GM12878 (cell line): ENCODE measurements around the gene MTF2. TPM values are rescaled to one million over a fixed set of nuclear protein-coding genes. Genes with fewer than 3 reads are reported as not detected.

ENCODE experiments used
- ATAC-seq: fragments of 200-7000 bp; cut with Tn5 transposase; 3 replicates; pipeline ENCODE4 v1.9.1; 2020; ENCODE audit warnings: mild to moderate bottlenecking, moderate library complexity
- BruUV-seq: library from RNA; stranded (reverse); fragments of 400-500 nt; replicated peaks from 2 replicates; lab custom pipeline; 2021; lab: Mats Ljungman, UMichigan
- CTCF ChIA-PET: fragments of 300-600 bp; sonication (Branson Sonifier 250); formaldehyde crosslinking; extraction: SDS; loops from one replicate; lab custom pipeline; 2021; ENCODE audit warnings: inconsistent platforms; lab: Yijun Ruan, JAX
- POLR2A ChIA-PET: fragments of 350-600 bp; formaldehyde crosslinking; extraction: SDS; loops from one replicate; lab custom pipeline; 2021; ENCODE audit warnings: inconsistent platforms; lab: Charles Lee
- RAD21 ChIA-PET: fragments of 300-600 bp; sonication (Branson Sonifier 250); formaldehyde crosslinking; loops from one replicate; lab custom pipeline; 2023; ENCODE audit warnings: antibody characterized with exemption; ENCODE audit not compliant: unreplicated experiment; lab: Charles Lee
- SMC1A ChIA-PET: fragments of 300-600 bp; sonication (Branson Sonifier 250); formaldehyde crosslinking; loops from one replicate; lab custom pipeline; 2023; ENCODE audit not compliant: unreplicated experiment, uncharacterized antibody; lab: Charles Lee
- DNase-seq: peaks from one replicate; pipeline ENCODE4 v3.0.0-alpha.2; 2011; ENCODE audit warnings: low read depth, low spot score
- FAIRE-seq: peaks from 3 replicates; lab custom pipeline; 2011; peaks lifted over from hg19 to GRCh38; lab: Jason Lieb, UNC
- H2AFZ ChIP-seq: 2 replicates; pipeline ENCODE4 v1.6.0; 2011; ENCODE audit warnings: low read depth, low read length, control low read depth; ENCODE audit not compliant: control insufficient read depth
- H3K27ac ChIP-seq: 2 replicates; pipeline ENCODE4 v1.5.1; 2011; ENCODE audit warnings: control low read depth; ENCODE audit not compliant: control insufficient read depth, insufficient read depth
- H3K27me3 ChIP-seq, 2 experiments: replicated peaks in 1 of 2; 2 replicates each; pipeline versions ENCODE4 v1.6.0 to v1.6.1; 2011; ENCODE audit warnings: low read length in 1 of 2; ENCODE audit not compliant: control insufficient read depth in 2 of 2, insufficient read depth in 2 of 2
- H3K36me3 ChIP-seq, 2 experiments: 2 replicates each; pipeline ENCODE4 v1.5.1; 2011; ENCODE audit warnings: low read length in 1 of 2; ENCODE audit not compliant: control insufficient read depth in 2 of 2, insufficient read depth in 2 of 2
- H3K4me1 ChIP-seq: 2 replicates; pipeline ENCODE4 v1.6.1; 2011; ENCODE audit warnings: mild to moderate bottlenecking, low read length, moderate library complexity, mixed read lengths; ENCODE audit not compliant: control insufficient read depth, insufficient read depth
- H3K4me2 ChIP-seq: 2 replicates; pipeline ENCODE4 v1.6.0; 2011; ENCODE audit warnings: control low read depth; ENCODE audit not compliant: control insufficient read depth, insufficient read depth
- H3K4me3 ChIP-seq: fragments of 200-600 bp; sonication (generic); 2 replicates; pipeline ENCODE4 v1.5.1; 2016
- H3K79me2 ChIP-seq: 2 replicates; pipeline ENCODE4 v1.6.0; 2011; ENCODE audit warnings: low read length; ENCODE audit not compliant: control insufficient read depth, insufficient read depth
- H3K9ac ChIP-seq: 2 replicates; pipeline ENCODE4 v1.8.0; 2011; ENCODE audit warnings: low read length, control low read depth, mixed read lengths; ENCODE audit not compliant: control insufficient read depth, insufficient read depth
- H3K9me3 ChIP-seq: replicated peaks from 3 replicates; pipeline ENCODE4 v1.5.1; 2011; ENCODE audit warnings: mild to moderate bottlenecking, low read length; ENCODE audit not compliant: control insufficient read depth, insufficient read depth
- H4K20me1 ChIP-seq: 2 replicates; pipeline ENCODE4 v1.6.0; 2011; ENCODE audit not compliant: control insufficient read depth, insufficient read depth
- EZH2 ChIP-seq: IDR thresholded peaks from 2 replicates; pipeline ENCODE4 v1.6.1; 2012; ENCODE audit warnings: low read depth, mild to moderate bottlenecking, control low read depth, inconsistent platforms, low read length, borderline replicate concordance; ENCODE audit not compliant: control insufficient read depth
- HDGF ChIP-seq: fragments of 450-650 bp; IDR thresholded peaks from 2 replicates; pipeline ENCODE4 v1.6.1; 2016; ENCODE audit warnings: antibody characterized with exemption
- MYC ChIP-seq: IDR thresholded peaks from 2 replicates; pipeline ENCODE4 v1.6.1; 2011; ENCODE audit warnings: mild to moderate bottlenecking, low read length, moderate library complexity, inconsistent platforms; ENCODE audit not compliant: insufficient read depth, insufficient replicate concordance, insufficient read length, severe bottlenecking
- NR2F1 ChIP-seq: fragments of 450-650 bp; conservative IDR thresholded peaks from 2 replicates; pipeline ENCODE4 v1.6.1; 2017; ENCODE audit warnings: mild to moderate bottlenecking
- SIX5 ChIP-seq: IDR thresholded peaks from 2 replicates; pipeline ENCODE4 v1.6.1; 2011; ENCODE audit warnings: mild to moderate bottlenecking, low read depth, low read length, moderate library complexity; ENCODE audit not compliant: severe bottlenecking
- SMAD5 ChIP-seq: IDR thresholded peaks from 2 replicates; pipeline ENCODE4 v1.6.1; 2016; ENCODE audit warnings: antibody characterized with exemption, low read depth
- SREBF1 ChIP-seq: IDR thresholded peaks from 2 replicates; pipeline ENCODE4 v1.6.1; 2012; ENCODE audit warnings: mild to moderate bottlenecking, low read length
- TCF12 ChIP-seq: IDR thresholded peaks from 2 replicates; pipeline ENCODE4 v1.6.1; 2011; ENCODE audit warnings: low read depth, mild to moderate bottlenecking, low read length
- ZNF24 ChIP-seq: fragments of 450-650 bp; IDR thresholded peaks from 2 replicates; pipeline ENCODE4 v1.6.1; 2017; ENCODE audit warnings: antibody characterized with exemption, mild to moderate bottlenecking
- WGBS: methylation state at CpG from one replicate; pipeline ENCODE4 v1.1.6; 2016; ENCODE audit warnings: low lambda C conversion rate; ENCODE audit not compliant: insufficient replicate concordance, insufficient coverage; ENCODE audit errors: missing lambda C conversion rate; 5-methylcytosine and 5-hydroxymethylcytosine counted together
- in situ Hi-C: fragments of 300-500 bp; cut with MboI; formaldehyde crosslinking; loops from 9 replicates; pipeline ENCODE4 v1.14.3; 2018; ENCODE audit warnings: mixed read lengths
- intact Hi-C: fragments of 100-400 bp; cut with micrococcal nuclease; formaldehyde crosslinking; loops from one replicate; pipeline ENCODE4 v1.14.2; 2022; ENCODE audit not compliant: unreplicated experiment
- polyA plus RNA-seq, 11 experiments: library from polyadenylated mRNA; depleted of rRNA in 4 of 11; unstranded in 6 of 11; stranded (reverse) in 5 of 11; fragments of >200 nt; fragmentation: Nextera tagmentation in 4 of 11; fragmentation: Illumina TruSeq in 1 of 11; extraction: Ambion mirVana in 4 of 11; extraction: Trizol in 1 of 11; gene quantifications; 1 replicate in 1 of 11; 2 replicates in 10 of 11; pipeline versions ENCODE4 v1.2.1 to v1.2.3, GENCODE V29; 2011 to 2016; ENCODE audit warnings: inconsistent platforms in 2 of 11, missing spikeins in 2 of 11, low read depth in 1 of 11
- total RNA-seq, 4 experiments: library from RNA; depleted of rRNA in 3 of 4; stranded (reverse); fragments of >200 nt in 3 of 4; fragmentation: Illumina TruSeq in 1 of 4; extraction: Trizol in 1 of 4; gene quantifications; 2 replicates each; pipeline versions ENCODE4 v1.2.1 to v1.2.3, GENCODE V29; 2013 to 2021
- TF ChIP-seq, protein P1 (sequence below): IDR thresholded peaks from 2 replicates; pipeline ENCODE4 v1.6.1; 2012; ENCODE audit warnings: low read depth, low read length, improper control_type of control experiment
- TF ChIP-seq, protein P2 (sequence below): fragments of 450-650 bp; IDR thresholded peaks from 2 replicates; pipeline ENCODE4 v1.6.1; 2017; ENCODE audit warnings: mild to moderate bottlenecking, moderate library complexity
- TF ChIP-seq, protein P3 (sequence below): fragments of 150-350 bp; IDR thresholded peaks from 2 replicates; pipeline ENCODE4 v1.6.1; 2016; ENCODE audit warnings: low read depth, low read length

MTF2 gene
- total and polyA plus RNA-seq, 10 of the 15 experiments (the other 5 are each of a cell fraction or from before 2014, with no cell fraction given), result 22.6 to 74.9 (median 42.8) TPM

DNA sequence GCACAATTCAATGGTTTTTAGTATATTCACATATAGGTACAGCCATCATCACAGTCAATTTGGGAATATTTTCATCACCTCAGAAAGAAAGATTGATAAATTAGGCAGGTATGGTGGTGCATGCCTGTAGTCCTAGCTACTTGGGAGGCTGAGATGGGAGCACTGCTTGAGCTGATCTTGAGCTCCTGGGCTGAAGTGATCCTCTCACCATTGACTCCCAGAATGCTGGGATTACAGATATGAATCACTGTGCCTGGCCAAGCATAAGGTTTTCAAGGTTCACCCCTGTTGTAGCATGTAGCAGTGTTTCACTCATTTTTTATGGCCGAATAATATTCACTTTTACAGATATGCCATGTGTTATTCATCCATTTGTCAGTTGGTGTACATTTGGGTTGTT lies 44.7 kb upstream of the MTF2 start:
- FAIRE-seq (no peak), ATAC-seq (no peak), DNase-seq (no peak)
- Histone ChIP-seq H3K9me3 (no peaks in the 10 kb centered on the region), H3K4me3 (no peak overlapping the region), H3K36me3 (no peaks in the 10 kb centered on the region), H3K27me3 (no peaks in the 10 kb centered on the region), H3K79me2 (no peaks in the 10 kb centered on the region), H3K27ac (no peak overlapping the region), H3K4me2 (no peak overlapping the region), H4K20me1 (no peaks in the 10 kb centered on the region), H3K9ac (no peak overlapping the region), H3K4me1 (peaks cover 25% of the 10 kb centered on the region), H2AFZ (no peak overlapping the region)
- ChIA-PET CTCF (interaction anchor here (1.0 to 22.9 kb wide), 10 partner anchors 8 to 202 kb away, joined by 3 to 445 read pairs (median 5); no protein-coding TSS in a partner anchor), SMC1A (interaction anchor here (0.6 to 3.3 kb wide), 14 partner anchors 8 to 175 kb away, joined by 3 to 21 read pairs (median 4); no protein-coding TSS in a partner anchor), RAD21 (interaction anchor here (0.6 to 2.2 kb wide), 10 partner anchors 9 to 84 kb away, joined by 3 to 9 read pairs (median 5); partner anchors contain the start of gene MTF2), POLR2A (interaction anchor here (0.6 to 1.8 kb wide), 4 partner anchors 8 to 167 kb away, joined by 3 to 5 read pairs (median 4); no protein-coding TSS in a partner anchor)
- intact Hi-C loops (no loop called here), in situ Hi-C loops (no loop called here)
- 92% methylated on average over 1 of the region's 1 CpG for WGBS
- TF ChIP-seq, protein P1, sequence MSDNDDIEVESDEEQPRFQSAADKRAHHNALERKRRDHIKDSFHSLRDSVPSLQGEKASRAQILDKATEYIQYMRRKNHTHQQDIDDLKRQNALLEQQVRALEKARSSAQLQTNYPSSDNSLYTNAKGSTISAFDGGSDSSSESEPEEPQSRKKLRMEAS, result no peak
- TF ChIP-seq SMAD5 (no peak), SIX5 (no peak), HDGF (no peak), EZH2 (no peak), TCF12 (no peak), NR2F1 (no peak), SREBF1 (no peak), MYC (no peak), ZNF24 (no peak)
- TF ChIP-seq, protein P2, sequence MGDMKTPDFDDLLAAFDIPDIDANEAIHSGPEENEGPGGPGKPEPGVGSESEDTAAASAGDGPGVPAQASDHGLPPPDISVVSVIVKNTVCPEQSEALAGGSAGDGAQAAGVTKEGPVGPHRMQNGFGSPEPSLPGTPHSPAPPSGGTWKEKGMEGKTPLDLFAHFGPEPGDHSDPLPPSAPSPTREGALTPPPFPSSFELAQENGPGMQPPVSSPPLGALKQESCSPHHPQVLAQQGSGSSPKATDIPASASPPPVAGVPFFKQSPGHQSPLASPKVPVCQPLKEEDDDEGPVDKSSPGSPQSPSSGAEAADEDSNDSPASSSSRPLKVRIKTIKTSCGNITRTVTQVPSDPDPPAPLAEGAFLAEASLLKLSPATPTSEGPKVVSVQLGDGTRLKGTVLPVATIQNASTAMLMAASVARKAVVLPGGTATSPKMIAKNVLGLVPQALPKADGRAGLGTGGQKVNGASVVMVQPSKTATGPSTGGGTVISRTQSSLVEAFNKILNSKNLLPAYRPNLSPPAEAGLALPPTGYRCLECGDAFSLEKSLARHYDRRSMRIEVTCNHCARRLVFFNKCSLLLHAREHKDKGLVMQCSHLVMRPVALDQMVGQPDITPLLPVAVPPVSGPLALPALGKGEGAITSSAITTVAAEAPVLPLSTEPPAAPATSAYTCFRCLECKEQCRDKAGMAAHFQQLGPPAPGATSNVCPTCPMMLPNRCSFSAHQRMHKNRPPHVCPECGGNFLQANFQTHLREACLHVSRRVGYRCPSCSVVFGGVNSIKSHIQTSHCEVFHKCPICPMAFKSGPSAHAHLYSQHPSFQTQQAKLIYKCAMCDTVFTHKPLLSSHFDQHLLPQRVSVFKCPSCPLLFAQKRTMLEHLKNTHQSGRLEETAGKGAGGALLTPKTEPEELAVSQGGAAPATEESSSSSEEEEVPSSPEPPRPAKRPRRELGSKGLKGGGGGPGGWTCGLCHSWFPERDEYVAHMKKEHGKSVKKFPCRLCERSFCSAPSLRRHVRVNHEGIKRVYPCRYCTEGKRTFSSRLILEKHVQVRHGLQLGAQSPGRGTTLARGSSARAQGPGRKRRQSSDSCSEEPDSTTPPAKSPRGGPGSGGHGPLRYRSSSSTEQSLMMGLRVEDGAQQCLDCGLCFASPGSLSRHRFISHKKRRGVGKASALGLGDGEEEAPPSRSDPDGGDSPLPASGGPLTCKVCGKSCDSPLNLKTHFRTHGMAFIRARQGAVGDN, result no peak
- TF ChIP-seq, protein P3, sequence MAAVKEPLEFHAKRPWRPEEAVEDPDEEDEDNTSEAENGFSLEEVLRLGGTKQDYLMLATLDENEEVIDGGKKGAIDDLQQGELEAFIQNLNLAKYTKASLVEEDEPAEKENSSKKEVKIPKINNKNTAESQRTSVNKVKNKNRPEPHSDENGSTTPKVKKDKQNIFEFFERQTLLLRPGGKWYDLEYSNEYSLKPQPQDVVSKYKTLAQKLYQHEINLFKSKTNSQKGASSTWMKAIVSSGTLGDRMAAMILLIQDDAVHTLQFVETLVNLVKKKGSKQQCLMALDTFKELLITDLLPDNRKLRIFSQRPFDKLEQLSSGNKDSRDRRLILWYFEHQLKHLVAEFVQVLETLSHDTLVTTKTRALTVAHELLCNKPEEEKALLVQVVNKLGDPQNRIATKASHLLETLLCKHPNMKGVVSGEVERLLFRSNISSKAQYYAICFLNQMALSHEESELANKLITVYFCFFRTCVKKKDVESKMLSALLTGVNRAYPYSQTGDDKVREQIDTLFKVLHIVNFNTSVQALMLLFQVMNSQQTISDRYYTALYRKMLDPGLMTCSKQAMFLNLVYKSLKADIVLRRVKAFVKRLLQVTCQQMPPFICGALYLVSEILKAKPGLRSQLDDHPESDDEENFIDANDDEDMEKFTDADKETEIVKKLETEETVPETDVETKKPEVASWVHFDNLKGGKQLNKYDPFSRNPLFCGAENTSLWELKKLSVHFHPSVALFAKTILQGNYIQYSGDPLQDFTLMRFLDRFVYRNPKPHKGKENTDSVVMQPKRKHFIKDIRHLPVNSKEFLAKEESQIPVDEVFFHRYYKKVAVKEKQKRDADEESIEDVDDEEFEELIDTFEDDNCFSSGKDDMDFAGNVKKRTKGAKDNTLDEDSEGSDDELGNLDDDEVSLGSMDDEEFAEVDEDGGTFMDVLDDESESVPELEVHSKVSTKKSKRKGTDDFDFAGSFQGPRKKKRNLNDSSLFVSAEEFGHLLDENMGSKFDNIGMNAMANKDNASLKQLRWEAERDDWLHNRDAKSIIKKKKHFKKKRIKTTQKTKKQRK, result no peak
- no TSS peak for BruUV-seq
